ENCODE measurements around the gene TMEM272. TPM values are rescaled to one million over a fixed set of nuclear protein-coding genes. Genes with fewer than 3 reads are reported as not detected.

TMEM272 gene
- total RNA-seq, 1 donor from 2014 or later = not detected

DNA sequence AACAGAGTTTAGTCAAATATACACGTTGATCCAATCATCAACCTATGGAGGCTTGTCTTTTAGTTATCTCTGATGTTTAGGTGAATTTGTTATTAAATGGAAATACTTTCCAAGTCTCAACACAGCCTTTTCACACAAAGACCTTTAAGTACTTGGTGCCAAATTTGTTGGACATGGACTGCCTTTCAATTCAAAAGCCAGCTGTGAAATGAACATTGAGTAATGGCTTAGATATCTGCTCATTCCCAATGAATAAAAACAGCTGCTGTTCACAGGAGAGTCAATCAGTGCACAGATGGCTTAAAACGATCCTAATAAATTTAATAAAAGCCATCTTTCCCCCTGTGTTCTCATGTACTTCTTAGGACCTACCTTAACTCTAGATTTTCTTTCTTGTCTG, 21.1 kb downstream of the TMEM272 start:
- no peak overlapping the region for H3K27ac Mint-ChIP-seq
- intact Hi-C loops (cut with micrococcal nuclease) = no loop called here
- TF ChIP-seq CTCF (IDR thresholded peaks at IDR 0.05) = no peak
- DNase-seq (no peak), ATAC-seq (ENCODE audit: low read depth) (no peak)
- H3K9me3 Mint-ChIP-seq = no peaks in the 10 kb centered on the region
- H3K36me3 Mint-ChIP-seq (ENCODE audit: low read depth) = no peaks in the 10 kb centered on the region
- H3K4me1 Mint-ChIP-seq = peaks cover 81% of the 10 kb centered on the region
- CTCF ChIA-PET = no interaction called here
- no peak overlapping the region for H3K4me3 Mint-ChIP-seq
- POLR2A ChIA-PET = no interaction called here
- H3K27me3 Mint-ChIP-seq = peaks cover 5% of the 10 kb centered on the region

- no peak overlapping the region for H3K4me3 Mint-ChIP-seq
- intact Hi-C loops (cut with micrococcal nuclease) = no loop called here
- ATAC-seq (ENCODE audit: low read depth) (no peak), DNase-seq (no peak)
- peaks cover 2% of the 10 kb centered on the region for H3K27me3 Mint-ChIP-seq
- ChIA-PET CTCF (interaction anchor here (1.2 kb wide), 1 partner anchor 9 kb away, joined by 3 read pairs; no protein-coding TSS in a partner anchor), POLR2A (no interaction called here)
- TF ChIP-seq CTCF (IDR thresholded peaks at IDR 0.05) = no peak
- no peaks in the 10 kb centered on the region for H3K9me3 Mint-ChIP-seq
- no peak overlapping the region for H3K27ac Mint-ChIP-seq
- H3K4me1 Mint-ChIP-seq = peaks cover 81% of the 10 kb centered on the region
- H3K36me3 Mint-ChIP-seq (ENCODE audit: low read depth) = no peaks in the 10 kb centered on the region
Measured at GRCh38 chr13:51823359-51823758, 21.6 kb downstream of the TMEM272 start.

- no peaks in the 10 kb centered on the region for H3K36me3 Mint-ChIP-seq (ENCODE audit: low read depth)
- ATAC-seq (ENCODE audit: low read depth) = no peak
- no peaks in the 10 kb centered on the region for H3K27me3 Mint-ChIP-seq
- peak overlapping the region; percentile 74 for H3K27ac Mint-ChIP-seq
- intact Hi-C loops (cut with micrococcal nuclease) = no loop called here
- ChIA-PET CTCF (interaction anchor here (1.2 to 1.9 kb wide), 2 partner anchors 10 kb away, joined by 3 to 5 read pairs; no protein-coding TSS in a partner anchor), POLR2A (interaction anchor here (1.7 kb wide), 1 partner anchor 369 kb away, joined by 12 read pairs; the partner anchor contains the start of gene INTS6)
- DNase-seq = no peak
- H3K4me3 Mint-ChIP-seq = peak overlapping the region; percentile 68
- no peaks in the 10 kb centered on the region for H3K9me3 Mint-ChIP-seq
- no peak for TF ChIP-seq CTCF (IDR thresholded peaks at IDR 0.05)
- peaks cover 76% of the 10 kb centered on the region for H3K4me1 Mint-ChIP-seq
Measured at GRCh38 chr13:51822106-51822815, 22.7 kb downstream of the TMEM272 start.

DNA sequence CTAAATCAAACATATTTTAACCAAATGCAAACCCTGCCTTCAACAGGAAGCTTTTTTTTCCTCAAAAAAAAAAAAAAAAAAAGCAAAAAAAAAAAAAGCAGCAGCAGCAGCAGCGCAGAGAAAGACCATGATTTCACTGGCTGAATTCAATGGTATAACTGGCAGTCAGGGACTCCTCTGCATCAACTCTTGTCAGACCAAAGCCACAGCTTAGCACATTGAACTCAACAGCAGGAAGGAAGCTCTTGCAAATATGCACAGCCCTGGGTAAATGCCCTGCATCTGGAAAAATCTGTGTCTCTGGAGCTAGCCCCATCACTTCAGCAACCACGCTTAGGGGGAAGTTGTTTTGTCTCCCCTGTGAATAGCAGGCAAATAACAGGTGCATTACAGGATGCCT, 23.4 kb downstream of the TMEM272 start:
- intact Hi-C loops (cut with micrococcal nuclease) = loop anchor here (1.0 kb wide), 1 partner anchor 11 kb away; no protein-coding TSS in a partner anchor
- H3K36me3 Mint-ChIP-seq (ENCODE audit: low read depth) = no peaks in the 10 kb centered on the region
- DNase-seq (no peak), ATAC-seq (ENCODE audit: low read depth) (peak; percentile 69)
- peak overlapping the region; percentile 68 for H3K4me3 Mint-ChIP-seq
- ChIA-PET CTCF (interaction anchor here (0.7 to 1.9 kb wide), 2 partner anchors 11 to 24 kb away, joined by 3 to 5 read pairs; no protein-coding TSS in a partner anchor), POLR2A (interaction anchor here (0.6 to 1.7 kb wide), 2 partner anchors 368 to 370 kb away, joined by 3 to 12 read pairs; partner anchors contain the start of gene INTS6)
- no peak for TF ChIP-seq CTCF (IDR thresholded peaks at IDR 0.05)
- peak overlapping the region; percentile 74 for H3K27ac Mint-ChIP-seq
- peaks cover 71% of the 10 kb centered on the region for H3K4me1 Mint-ChIP-seq
- no peaks in the 10 kb centered on the region for H3K27me3 Mint-ChIP-seq
- no peaks in the 10 kb centered on the region for H3K9me3 Mint-ChIP-seq

GRCh38 chr13:51820016-51820597, 24.9 kb downstream of the TMEM272 start:
- ATAC-seq (ENCODE audit: low read depth) (no peak), DNase-seq (no peak)
- no peaks in the 10 kb centered on the region for H3K9me3 Mint-ChIP-seq
- no peak overlapping the region for H3K4me3 Mint-ChIP-seq
- H3K27ac Mint-ChIP-seq = peak overlapping the region; percentile 73
- intact Hi-C loops (cut with micrococcal nuclease) = no loop called here
- POLR2A ChIA-PET = no interaction called here
- no peaks in the 10 kb centered on the region for H3K27me3 Mint-ChIP-seq
- TF ChIP-seq CTCF (IDR thresholded peaks at IDR 0.05) = no peak
- no peaks in the 10 kb centered on the region for H3K36me3 Mint-ChIP-seq (ENCODE audit: low read depth)
- CTCF ChIA-PET = interaction anchor here (1.9 kb wide), 1 partner anchor 12 kb away, joined by 5 read pairs; no protein-coding TSS in a partner anchor
- peaks cover 66% of the 10 kb centered on the region for H3K4me1 Mint-ChIP-seq

All from activated B cell treated with CpG ODN at 0.5 μM for 24 hours (primary cell).